Measurements from ENCODE around the gene SGMS1. TPM values are rescaled to one million over a fixed set of nuclear protein-coding genes. Genes with fewer than 3 reads are reported as not detected.

Gene SGMS1
- total and polyA plus RNA-seq, 2 donors (not counting 1 experiment from before 2014, with no cell fraction given), result 10.0 to 43.5 TPM

DNA sequence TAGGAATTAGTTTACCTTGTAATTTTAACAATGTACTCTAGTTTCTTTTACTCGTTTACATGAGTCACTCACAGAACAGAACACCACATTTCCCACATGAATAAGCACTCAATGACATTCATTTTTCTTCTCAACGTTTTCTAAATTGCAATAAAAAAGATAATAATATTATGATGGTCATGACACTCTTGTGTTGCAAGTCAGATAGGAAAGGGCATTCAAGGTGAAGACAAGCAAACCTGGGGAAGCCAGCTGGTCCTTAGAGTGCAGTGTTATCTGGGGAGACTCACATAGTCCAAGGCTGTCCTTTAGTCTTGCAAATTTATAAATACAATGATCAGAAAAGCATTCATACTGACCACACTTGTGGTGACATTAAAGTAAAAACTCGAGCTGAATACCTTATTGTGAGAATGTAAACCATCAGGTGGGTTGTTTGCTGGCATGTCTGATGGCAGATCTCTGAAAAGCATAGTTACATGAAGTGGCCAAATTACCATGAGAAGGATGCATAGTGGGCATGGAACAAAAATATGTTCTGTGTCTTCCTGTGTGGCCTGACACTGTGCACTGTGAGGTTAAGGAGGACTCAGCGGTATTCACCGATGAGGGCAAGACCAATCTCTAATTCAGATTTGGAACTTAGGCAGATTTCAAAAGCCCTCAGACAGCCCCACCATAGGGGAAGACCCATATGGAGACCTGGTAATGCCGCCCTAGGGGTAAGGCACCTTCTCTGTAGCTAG, 213.5 kb downstream of the SGMS1 start:
- POLR2A ChIA-PET, result no interaction called here
- Histone ChIP-seq H3K27ac (ENCODE audit: low read length in 2 of 2) (no peak overlapping the region), H3K9me3 (ENCODE audit: control extremely low read depth in 1 of 3, control insufficient read depth in 2 of 3, insufficient read depth in 1 of 3, low read length in 2 of 3) (peaks cover 0 to 9% (median 5%) of the 10 kb centered on the region in 3 donors), H3K79me2 (ENCODE audit: control insufficient read depth, insufficient read depth, low read length) (peaks cover 39% of the 10 kb centered on the region), H3K27me3 (replicated peaks in 1 of 4; ENCODE audit: control extremely low read depth in 1 of 4, control insufficient read depth in 3 of 4, insufficient read depth in 4 of 4, low read length in 3 of 4) (no peaks in the 10 kb centered on the region), H3K4me2 (replicated peaks; ENCODE audit: low read depth, low read length, poor library complexity, severe bottlenecking) (no peak overlapping the region), H3K4me1 (ENCODE audit: control insufficient read depth in 2 of 2, insufficient read depth in 2 of 2, low read length in 2 of 2) (no peaks in the 10 kb centered on the region), H3K36me3 (replicated peaks in 1 of 2; ENCODE audit: control extremely low read depth in 1 of 2, control insufficient read depth in 1 of 2, extremely low read depth in 1 of 2, insufficient read depth in 2 of 2, low read length in 1 of 2) (no peaks in the 10 kb centered on the region), H2AFZ (ENCODE audit: insufficient read depth, low read depth, low read length, poor library complexity, severe bottlenecking) (no peak overlapping the region), H3K4me3 (ENCODE audit: control extremely low read depth in 1 of 5, extremely low read depth in 1 of 5, insufficient read depth in 1 of 5, low read depth in 2 of 5, low read length in 4 of 5) (no peak overlapping the region), H3K9ac (ENCODE audit: low read length) (no peak overlapping the region), H4K20me1 (ENCODE audit: control insufficient read depth, insufficient read depth, low read length, poor library complexity, severe bottlenecking) (peaks cover 11% of the 10 kb centered on the region)
- WGBS (ENCODE audit: insufficient coverage), result 91% methylated on average over 4 of the region's 6 CpGs
- Mint-ChIP-seq H3K27me3 (no peaks in the 10 kb centered on the region), H3K27ac (no peak overlapping the region), H3K4me3 (no peak overlapping the region), H3K4me1 (peaks cover 12% of the 10 kb centered on the region), H3K9me3 (ENCODE audit: insufficient read depth) (peaks cover 2% of the 10 kb centered on the region)
- TF ChIP-seq CTCF (IDR thresholded peaks at IDR 0.05) (no peak), EZH2 (IDR thresholded peaks at IDR 0.05; ENCODE audit: borderline replicate concordance, insufficient read depth, low read depth, low read length, poor library complexity, severe bottlenecking) (no peak)
- ATAC-seq (ENCODE audit: low read depth) (no peak), DNase-seq (no peak)
- CTCF ChIA-PET, result interaction anchor here (1.2 kb wide), 1 partner anchor 43 kb away, joined by 3 read pairs; no protein-coding TSS in a partner anchor
- intact Hi-C loops (cut with micrococcal nuclease), result no loop called here

DNA sequence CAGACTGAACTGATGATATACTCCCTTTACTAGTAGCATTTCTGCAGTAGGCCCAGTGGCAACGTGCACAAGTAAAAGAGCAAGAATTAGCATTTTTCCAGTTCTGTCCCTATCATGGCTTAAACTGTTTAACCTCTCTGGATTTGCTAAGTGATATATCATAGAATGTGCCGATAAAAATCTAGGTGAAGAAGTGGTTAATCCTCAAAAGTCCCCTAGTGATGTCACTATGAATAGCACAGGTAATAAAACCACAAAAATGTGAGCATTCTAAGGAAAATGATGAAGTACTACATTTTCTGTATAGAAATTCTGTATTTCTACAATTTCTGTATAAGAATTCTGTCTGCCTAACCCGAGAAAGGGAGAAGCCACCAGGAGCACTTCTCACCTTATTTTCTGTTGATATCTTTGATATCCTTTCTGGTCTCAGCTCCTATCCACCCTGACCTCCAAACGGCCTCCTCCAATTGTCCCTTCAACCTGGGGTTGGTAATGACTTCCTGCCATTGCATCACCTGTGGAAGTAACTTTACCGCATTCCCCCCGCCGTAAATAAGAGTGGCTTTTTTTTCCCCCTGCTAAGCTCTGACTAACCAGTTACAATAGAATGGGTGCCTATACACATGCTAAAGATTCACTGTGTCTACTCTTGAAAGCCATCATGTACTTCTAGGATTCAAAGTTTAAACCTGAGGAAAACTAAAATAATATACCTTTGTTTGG, 216.5 kb downstream of the SGMS1 start:
- no peak overlapping the region for H3K9ac ChIP-seq (ENCODE audit: low read length)
- H3K79me2 ChIP-seq (ENCODE audit: control insufficient read depth, insufficient read depth, low read length), result peaks cover 46% of the 10 kb centered on the region
- Mint-ChIP-seq H3K9me3 (ENCODE audit: insufficient read depth) (peaks cover 2% of the 10 kb centered on the region), H3K27ac (no peak overlapping the region), H3K4me1 (peaks cover 8% of the 10 kb centered on the region), H3K4me3 (no peak overlapping the region), H3K27me3 (no peaks in the 10 kb centered on the region)
- no peak for ATAC-seq (ENCODE audit: low read depth)
- ChIA-PET POLR2A (no interaction called here), CTCF (interaction anchor here (1.3 kb wide), 1 partner anchor 9 kb away, joined by 3 read pairs; no protein-coding TSS in a partner anchor)
- H4K20me1 ChIP-seq (ENCODE audit: control insufficient read depth, insufficient read depth, low read length, poor library complexity, severe bottlenecking), result peaks cover 15% of the 10 kb centered on the region
- intact Hi-C loops (cut with micrococcal nuclease), result no loop called here
- no peak for DNase-seq
- no peak overlapping the region for H3K27ac ChIP-seq (ENCODE audit: low read length in 2 of 2)
- WGBS (ENCODE audit: insufficient coverage), result 95% methylated on average over 4 of the region's 7 CpGs
- no peak overlapping the region for H3K4me3 ChIP-seq (ENCODE audit: control extremely low read depth in 1 of 5, extremely low read depth in 1 of 5, insufficient read depth in 1 of 5, low read depth in 2 of 5, low read length in 4 of 5)
- peaks cover 0 to 9% (median 5%) of the 10 kb centered on the region in 3 donors for H3K9me3 ChIP-seq (ENCODE audit: control extremely low read depth in 1 of 3, control insufficient read depth in 2 of 3, insufficient read depth in 1 of 3, low read length in 2 of 3)
- no peak overlapping the region for H2AFZ ChIP-seq (ENCODE audit: insufficient read depth, low read depth, low read length, poor library complexity, severe bottlenecking)
- no peaks in the 10 kb centered on the region for H3K27me3 ChIP-seq (replicated peaks in 1 of 4; ENCODE audit: control extremely low read depth in 1 of 4, control insufficient read depth in 3 of 4, insufficient read depth in 4 of 4, low read length in 3 of 4)
- H3K4me1 ChIP-seq (ENCODE audit: control insufficient read depth in 2 of 2, insufficient read depth in 2 of 2, low read length in 2 of 2), result no peaks in the 10 kb centered on the region
- TF ChIP-seq EZH2 (IDR thresholded peaks at IDR 0.05; ENCODE audit: borderline replicate concordance, insufficient read depth, low read depth, low read length, poor library complexity, severe bottlenecking) (no peak), CTCF (IDR thresholded peaks at IDR 0.05) (no peak)
- no peaks in the 10 kb centered on the region for H3K36me3 ChIP-seq (replicated peaks in 1 of 2; ENCODE audit: control extremely low read depth in 1 of 2, control insufficient read depth in 1 of 2, extremely low read depth in 1 of 2, insufficient read depth in 2 of 2, low read length in 1 of 2)
- no peak overlapping the region for H3K4me2 ChIP-seq (replicated peaks; ENCODE audit: low read depth, low read length, poor library complexity, severe bottlenecking)
